Nephron progenitor cell (in vitro differentiated cells): Measurements from ENCODE around the gene HIC2.

Experiments
- DNase-seq: peaks from one replicate; pipeline ENCODE4 v3.0.0; 2021
- H3K27ac Mint-ChIP-seq: 2 replicates; pipeline ENCODE4 v1.8.0; 2021; ENCODE audit warnings: mild to moderate bottlenecking, moderate library complexity, mixed read lengths
- H3K27me3 Mint-ChIP-seq: 2 replicates; pipeline ENCODE4 v1.8.0; 2021; ENCODE audit warnings: mild to moderate bottlenecking, low read depth, mixed read lengths; ENCODE audit not compliant: poor library complexity
- H3K36me3 Mint-ChIP-seq: 2 replicates; pipeline ENCODE4 v1.8.0; 2021; ENCODE audit warnings: low read depth, mixed read lengths
- H3K4me1 Mint-ChIP-seq: 2 replicates; pipeline ENCODE4 v1.8.0; 2021; ENCODE audit warnings: mixed read lengths
- H3K4me3 Mint-ChIP-seq: 2 replicates; pipeline ENCODE4 v1.8.0; 2021; ENCODE audit warnings: mild to moderate bottlenecking, moderate library complexity, mixed read lengths
- H3K9me3 Mint-ChIP-seq: 2 replicates; pipeline ENCODE4 v1.8.0; 2021; ENCODE audit warnings: mild to moderate bottlenecking, moderate library complexity, mixed read lengths
- TF ChIP-seq, protein P1 (sequence below): fragments of 200-600 bp; sonication (generic); IDR thresholded peaks from 2 replicates; pipeline ENCODE4 v1.5.0; 2021; ENCODE audit warnings: antibody characterized with exemption

Gene HIC2

DNA sequence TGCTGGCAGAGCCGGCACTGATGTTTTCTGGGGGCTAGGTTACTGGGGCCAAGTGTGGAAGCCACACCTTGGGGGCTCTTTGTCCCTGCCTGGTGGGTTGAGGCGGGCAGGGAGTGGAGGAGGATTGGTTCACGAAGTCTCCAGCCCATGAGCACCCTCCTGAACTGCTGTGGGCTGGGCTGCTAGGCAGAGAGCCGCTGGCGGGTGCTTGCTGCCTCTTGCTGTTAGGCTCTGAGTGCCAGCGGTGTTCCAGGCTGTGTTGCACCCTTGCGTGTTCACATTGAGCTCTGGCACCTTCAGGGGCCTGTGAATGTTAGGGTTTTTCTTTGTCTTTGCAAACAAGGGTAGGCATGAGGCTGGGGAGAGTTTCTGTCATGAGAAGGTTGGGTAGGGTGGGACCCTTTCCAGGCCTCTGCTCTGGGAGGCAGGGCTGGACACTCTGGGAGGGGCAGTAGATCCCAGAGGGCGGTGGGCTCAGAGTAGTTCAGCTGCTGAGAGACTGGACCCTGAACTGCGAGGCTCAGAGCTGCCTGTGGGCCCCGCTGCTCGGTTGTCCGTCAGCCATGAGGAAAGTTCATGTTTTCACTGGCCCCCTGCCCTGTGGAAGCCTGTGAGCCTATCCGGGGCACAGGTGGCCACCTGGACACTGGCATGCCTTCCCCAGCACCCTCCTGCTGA is 26.0 kb downstream of the HIC2 start:
- no peak for DNase-seq
- Mint-ChIP-seq H3K27me3 (no peaks in the 10 kb centered on the region), H3K4me3 (no peak overlapping the region), H3K9me3 (no peaks in the 10 kb centered on the region), H3K27ac (peak overlapping the region; percentile 94), H3K36me3 (peaks cover 10% of the 10 kb centered on the region), H3K4me1 (peaks cover 8% of the 10 kb centered on the region)
- TF ChIP-seq, protein P1, sequence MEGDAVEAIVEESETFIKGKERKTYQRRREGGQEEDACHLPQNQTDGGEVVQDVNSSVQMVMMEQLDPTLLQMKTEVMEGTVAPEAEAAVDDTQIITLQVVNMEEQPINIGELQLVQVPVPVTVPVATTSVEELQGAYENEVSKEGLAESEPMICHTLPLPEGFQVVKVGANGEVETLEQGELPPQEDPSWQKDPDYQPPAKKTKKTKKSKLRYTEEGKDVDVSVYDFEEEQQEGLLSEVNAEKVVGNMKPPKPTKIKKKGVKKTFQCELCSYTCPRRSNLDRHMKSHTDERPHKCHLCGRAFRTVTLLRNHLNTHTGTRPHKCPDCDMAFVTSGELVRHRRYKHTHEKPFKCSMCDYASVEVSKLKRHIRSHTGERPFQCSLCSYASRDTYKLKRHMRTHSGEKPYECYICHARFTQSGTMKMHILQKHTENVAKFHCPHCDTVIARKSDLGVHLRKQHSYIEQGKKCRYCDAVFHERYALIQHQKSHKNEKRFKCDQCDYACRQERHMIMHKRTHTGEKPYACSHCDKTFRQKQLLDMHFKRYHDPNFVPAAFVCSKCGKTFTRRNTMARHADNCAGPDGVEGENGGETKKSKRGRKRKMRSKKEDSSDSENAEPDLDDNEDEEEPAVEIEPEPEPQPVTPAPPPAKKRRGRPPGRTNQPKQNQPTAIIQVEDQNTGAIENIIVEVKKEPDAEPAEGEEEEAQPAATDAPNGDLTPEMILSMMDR, result no peak

DNA sequence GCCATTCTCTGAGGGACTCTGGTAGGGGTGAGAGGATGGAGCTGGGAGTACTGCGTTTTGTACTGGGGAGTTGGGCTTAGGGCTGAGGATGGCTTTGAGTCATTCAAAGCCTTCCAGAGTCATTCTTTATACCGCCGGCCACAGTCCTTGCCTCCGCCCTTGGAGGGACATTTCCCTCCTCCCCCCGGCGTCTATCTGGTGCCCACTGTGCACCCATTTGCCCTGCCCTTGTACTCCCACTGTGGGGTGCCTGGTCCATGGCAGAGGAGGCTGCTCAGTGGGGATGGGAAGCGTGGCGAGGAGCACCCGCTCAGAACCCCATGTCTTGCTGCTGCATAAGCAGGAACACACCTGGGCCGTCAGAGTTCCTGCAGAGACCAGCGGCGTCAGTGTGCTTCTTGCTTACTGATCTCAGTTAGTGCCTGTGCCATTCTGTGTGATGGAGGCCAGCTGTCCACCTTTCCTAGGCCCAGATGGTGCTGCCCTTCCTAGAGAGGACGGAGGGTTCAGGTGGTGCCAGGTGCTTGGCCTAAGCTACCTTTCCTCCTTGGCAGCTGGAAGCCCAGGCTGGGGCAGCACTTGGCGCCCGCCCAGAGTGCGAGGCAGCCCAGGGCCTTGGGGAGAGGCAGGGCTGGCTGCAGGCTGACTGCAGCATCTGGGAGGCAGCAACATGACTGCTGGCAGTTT is 26.7 kb downstream of the HIC2 start:
- Mint-ChIP-seq H3K4me3 (no peak overlapping the region), H3K4me1 (peaks cover 15% of the 10 kb centered on the region), H3K27me3 (no peaks in the 10 kb centered on the region), H3K27ac (no peak overlapping the region), H3K36me3 (peaks cover 10% of the 10 kb centered on the region), H3K9me3 (no peaks in the 10 kb centered on the region)
- TF ChIP-seq, protein P1, result no peak
- DNase-seq, result no peak

DNA sequence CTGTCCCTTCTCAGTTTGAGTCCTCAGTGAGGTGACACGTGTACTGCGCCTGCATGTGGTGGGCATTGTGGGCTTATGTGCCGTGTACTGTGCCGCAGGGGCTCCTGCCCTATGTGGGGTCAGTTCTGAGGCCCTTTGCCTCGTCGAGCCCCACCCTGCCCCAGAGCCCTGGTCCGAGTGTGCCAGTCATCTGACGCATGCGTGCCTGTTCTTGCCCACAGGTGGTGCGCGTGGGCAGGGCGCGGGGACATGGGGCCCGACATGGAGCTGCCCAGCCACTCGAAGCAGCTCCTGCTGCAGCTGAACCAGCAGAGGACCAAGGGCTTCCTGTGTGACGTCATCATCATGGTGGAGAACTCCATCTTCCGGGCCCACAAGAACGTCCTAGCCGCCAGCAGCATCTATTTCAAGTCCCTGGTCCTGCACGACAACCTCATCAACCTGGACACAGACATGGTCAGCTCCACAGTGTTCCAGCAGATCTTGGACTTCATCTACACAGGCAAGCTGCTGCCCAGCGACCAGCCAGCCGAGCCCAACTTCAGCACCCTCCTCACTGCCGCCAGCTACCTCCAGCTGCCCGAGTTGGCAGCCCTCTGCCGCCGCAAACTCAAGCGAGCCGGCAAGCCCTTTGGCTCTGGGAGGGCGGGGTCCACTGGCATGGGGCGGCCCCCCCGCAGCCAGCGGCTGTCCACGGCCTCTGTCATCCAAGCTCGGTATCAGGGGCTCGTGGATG is 27.7 kb downstream of the HIC2 start:
- peaks cover 10% of the 10 kb centered on the region for H3K36me3 Mint-ChIP-seq
- H3K27ac Mint-ChIP-seq, result no peak overlapping the region
- DNase-seq, result no peak
- H3K9me3 Mint-ChIP-seq, result no peaks in the 10 kb centered on the region
- H3K4me3 Mint-ChIP-seq, result no peak overlapping the region
- peaks cover 22% of the 10 kb centered on the region for H3K4me1 Mint-ChIP-seq
- TF ChIP-seq, protein P1, result no peak
- no peaks in the 10 kb centered on the region for H3K27me3 Mint-ChIP-seq

DNA sequence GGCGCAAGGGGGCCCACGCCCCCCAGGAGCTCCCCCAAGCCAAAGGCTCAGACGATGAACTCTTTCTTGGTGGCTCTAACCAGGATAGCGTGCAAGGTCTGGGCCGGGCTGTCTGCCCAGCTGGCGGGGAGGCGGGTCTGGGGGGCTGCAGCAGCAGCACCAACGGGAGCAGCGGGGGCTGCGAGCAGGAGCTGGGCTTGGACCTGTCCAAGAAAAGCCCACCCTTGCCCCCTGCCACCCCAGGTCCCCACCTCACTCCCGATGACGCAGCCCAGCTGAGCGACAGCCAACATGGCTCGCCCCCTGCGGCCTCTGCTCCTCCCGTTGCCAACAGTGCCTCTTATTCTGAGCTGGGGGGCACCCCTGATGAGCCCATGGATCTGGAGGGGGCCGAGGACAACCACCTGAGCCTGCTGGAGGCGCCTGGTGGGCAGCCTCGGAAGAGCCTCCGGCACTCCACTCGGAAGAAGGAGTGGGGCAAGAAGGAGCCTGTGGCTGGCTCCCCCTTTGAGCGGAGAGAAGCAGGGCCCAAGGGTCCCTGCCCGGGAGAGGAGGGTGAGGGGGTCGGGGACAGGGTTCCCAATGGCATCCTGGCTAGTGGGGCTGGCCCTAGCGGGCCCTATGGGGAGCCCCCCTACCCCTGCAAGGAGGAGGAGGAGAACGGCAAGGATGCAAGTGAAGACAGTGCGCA is 28.4 kb downstream of the HIC2 start:
- Mint-ChIP-seq H3K4me1 (peaks cover 29% of the 10 kb centered on the region), H3K36me3 (peaks cover 10% of the 10 kb centered on the region), H3K4me3 (no peak overlapping the region), H3K9me3 (no peaks in the 10 kb centered on the region), H3K27ac (peak overlapping the region; percentile 69), H3K27me3 (no peaks in the 10 kb centered on the region)
- TF ChIP-seq, protein P1, result no peak
- no peak for DNase-seq

DNA sequence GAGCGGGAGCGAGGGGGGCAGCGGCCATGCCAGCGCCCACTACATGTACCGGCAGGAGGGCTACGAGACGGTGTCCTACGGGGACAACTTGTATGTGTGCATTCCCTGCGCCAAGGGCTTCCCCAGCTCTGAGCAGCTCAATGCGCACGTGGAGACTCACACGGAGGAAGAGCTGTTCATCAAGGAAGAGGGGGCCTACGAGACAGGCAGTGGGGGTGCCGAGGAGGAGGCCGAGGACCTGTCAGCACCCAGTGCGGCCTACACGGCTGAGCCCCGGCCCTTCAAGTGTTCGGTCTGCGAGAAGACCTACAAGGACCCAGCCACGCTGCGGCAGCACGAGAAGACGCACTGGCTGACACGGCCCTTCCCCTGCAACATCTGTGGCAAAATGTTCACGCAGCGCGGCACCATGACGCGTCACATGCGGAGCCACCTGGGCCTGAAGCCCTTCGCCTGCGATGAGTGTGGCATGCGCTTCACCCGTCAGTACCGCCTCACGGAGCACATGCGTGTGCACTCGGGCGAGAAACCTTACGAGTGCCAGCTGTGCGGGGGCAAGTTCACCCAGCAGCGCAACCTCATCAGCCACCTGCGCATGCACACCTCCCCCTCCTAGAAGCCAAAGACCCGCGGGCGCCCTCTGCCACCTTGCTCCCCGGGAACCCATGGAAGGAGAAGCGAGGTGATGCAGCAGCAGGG is 29.1 kb downstream of the HIC2 start:
- no peak overlapping the region for H3K4me3 Mint-ChIP-seq
- no peaks in the 10 kb centered on the region for H3K27me3 Mint-ChIP-seq
- H3K4me1 Mint-ChIP-seq, result peaks cover 36% of the 10 kb centered on the region
- TF ChIP-seq, protein P1, result no peak
- no peak overlapping the region for H3K27ac Mint-ChIP-seq
- peaks cover 10% of the 10 kb centered on the region for H3K36me3 Mint-ChIP-seq
- peak; percentile 5 for DNase-seq
- no peaks in the 10 kb centered on the region for H3K9me3 Mint-ChIP-seq
